KOPT-K1 (cell line): ENCODE data around the gene HEG1.

Experiments used
- H3K27ac ChIP-seq: fragments of 200-600 bp; sonication (generic); 2 replicates; pipeline ENCODE4 v1.5.1; 2016; ENCODE audit warnings: antibody characterized with exemption, mild to moderate bottlenecking, low read depth, low read length; ENCODE audit not compliant: poor library complexity, severe bottlenecking
- H3K36me3 ChIP-seq: fragments of 200-600 bp; sonication (generic); 2 replicates; pipeline ENCODE4 v1.5.1; 2017; ENCODE audit warnings: antibody characterized with exemption, mild to moderate bottlenecking, low read length, moderate library complexity; ENCODE audit not compliant: insufficient read depth
- H3K9me3 ChIP-seq: fragments of 200-600 bp; sonication (generic); 2 replicates; pipeline ENCODE4 v1.5.1; 2017; ENCODE audit warnings: antibody characterized with exemption, low read length, mild to moderate bottlenecking; ENCODE audit not compliant: insufficient read depth, poor library complexity, severe bottlenecking

HEG1 gene

GRCh38 chr3:124928333-124929202 is 127.2 kb downstream of the HEG1 start:
- Histone ChIP-seq H3K27ac (no peak overlapping the region), H3K9me3 (no peaks in the 10 kb centered on the region), H3K36me3 (no peaks in the 10 kb centered on the region)

GRCh38 chr3:124927574-124928045 is 128.2 kb downstream of the HEG1 start:
- H3K9me3 ChIP-seq: no peaks in the 10 kb centered on the region
- H3K27ac ChIP-seq: no peak overlapping the region
- no peaks in the 10 kb centered on the region for H3K36me3 ChIP-seq

GRCh38 chr3:124926426-124927101 is 129.2 kb downstream of the HEG1 start:
- no peaks in the 10 kb centered on the region for H3K9me3 ChIP-seq
- H3K27ac ChIP-seq: no peak overlapping the region
- no peaks in the 10 kb centered on the region for H3K36me3 ChIP-seq

- Histone ChIP-seq H3K9me3 (no peaks in the 10 kb centered on the region), H3K27ac (no peak overlapping the region), H3K36me3 (no peaks in the 10 kb centered on the region)
Measured at GRCh38 chr3:124924741-124925140, 131.1 kb downstream of the HEG1 start.

GRCh38 chr3:124923833-124924232 is 132.0 kb downstream of the HEG1 start:
- H3K9me3 ChIP-seq: no peaks in the 10 kb centered on the region
- H3K27ac ChIP-seq: no peak overlapping the region
- H3K36me3 ChIP-seq: no peaks in the 10 kb centered on the region

- Histone ChIP-seq H3K36me3 (no peaks in the 10 kb centered on the region), H3K27ac (no peak overlapping the region), H3K9me3 (no peaks in the 10 kb centered on the region)
Measured at GRCh38 chr3:124920718-124921117, 135.1 kb downstream of the HEG1 start.

GRCh38 chr3:124919756-124920155 is 136.0 kb downstream of the HEG1 start:
- Histone ChIP-seq H3K36me3 (no peaks in the 10 kb centered on the region), H3K27ac (no peak overlapping the region), H3K9me3 (no peaks in the 10 kb centered on the region)

- no peaks in the 10 kb centered on the region for H3K36me3 ChIP-seq
Measured at GRCh38 chr3:124918524-124918923, 137.3 kb downstream of the HEG1 start.

GRCh38 chr3:124916837-124917409 is 138.9 kb downstream of the HEG1 start:
- Histone ChIP-seq H3K9me3 (no peaks in the 10 kb centered on the region), H3K27ac (no peak overlapping the region), H3K36me3 (no peaks in the 10 kb centered on the region)

More at GRCh38 chr3:124918524-124918923, 137.3 kb downstream of the HEG1 start:
- no peaks in the 10 kb centered on the region for H3K9me3 ChIP-seq
- no peak overlapping the region for H3K27ac ChIP-seq
